Colonic mucosa (tissue), 4 donors: Measurements from ENCODE around the gene PHF12. TPM values are rescaled to one million over a fixed set of nuclear protein-coding genes. Genes with fewer than 3 reads are reported as not detected.

Experiments used
- DNase-seq: peaks from one replicate; pipeline ENCODE4 v3.0.0-alpha.2; 2020
- H3K27ac ChIP-seq: fragments of 200-600 bp; one replicate; pipeline ENCODE4 v1.8.0; 2021
- H3K27me3 ChIP-seq: fragments of 200-600 bp; one replicate; pipeline ENCODE4 v1.8.0; 2021
- H3K36me3 ChIP-seq: fragments of 200-600 bp; one replicate; pipeline ENCODE4 v1.8.0; 2021
- H3K4me1 ChIP-seq: fragments of 200-600 bp; one replicate; pipeline ENCODE4 v1.8.0; 2021; ENCODE audit warnings: mild to moderate bottlenecking
- H3K4me3 ChIP-seq: fragments of 200-600 bp; one replicate; pipeline ENCODE4 v1.8.0; 2021
- H3K9ac ChIP-seq, 2 donors: one replicate each; pipeline ENCODE4 v1.7.0; 2013; ENCODE audit warnings: control low read depth in 2 of 2, low read depth in 2 of 2, low read length in 2 of 2
- H3K9me3 ChIP-seq: fragments of 200-600 bp; one replicate; pipeline ENCODE4 v1.8.0; 2021
- CTCF ChIP-seq: fragments of 200-600 bp; IDR thresholded peaks from one replicate; pipeline ENCODE4 v1.8.0; 2022; ENCODE audit warnings: antibody characterized with exemption, mild to moderate bottlenecking
- intact Hi-C: fragments of 100-400 bp; cut with DNase I; formaldehyde crosslinking; loops from one replicate; pipeline ENCODE4 v1.14.1; 2022
- total RNA-seq, 2 donors: library from RNA; stranded (reverse); fragmentation: NEBNext Ultra II Directional in 1 of 2; extraction: Animal tissue kit (Norgen Biotek cat#: 25700) in 1 of 2; gene quantifications; one replicate each; pipeline ENCODE4 v1.2.1, GENCODE V29; 2021
- donor health status: healthy.
- donor health status: DM: no; HTN: no; CAD: no.
- donor health status: DM: no; HTN: no; CAD: no.

Gene PHF12
- total RNA-seq, 2 donors from 2014 or later: 37.7 to 42.2 TPM

- Histone ChIP-seq H3K27ac (no peak overlapping the region), H3K36me3 (no peaks in the 10 kb centered on the region), H3K27me3 (no peaks in the 10 kb centered on the region), H3K4me1 (no peaks in the 10 kb centered on the region), H3K4me3 (no peak overlapping the region), H3K9ac (no peak overlapping the region), H3K9me3 (no peaks in the 10 kb centered on the region)
- TF ChIP-seq CTCF: no peak
- DNase-seq: no peak
- intact Hi-C loops: no loop called here
Observed at GRCh38 chr17:28968914-28969295, 17.6 kb upstream of the PHF12 start.

GRCh38 chr17:28968231-28968913 lies 17.1 kb upstream of the PHF12 start:
- H3K4me1 ChIP-seq: no peaks in the 10 kb centered on the region
- H3K9ac ChIP-seq: no peak overlapping the region
- H3K27ac ChIP-seq: no peak overlapping the region
- H3K36me3 ChIP-seq: no peaks in the 10 kb centered on the region
- intact Hi-C loops: no loop called here
- TF ChIP-seq CTCF: no peak
- H3K4me3 ChIP-seq: no peak overlapping the region
- DNase-seq: no peak
- no peaks in the 10 kb centered on the region for H3K9me3 ChIP-seq
- H3K27me3 ChIP-seq: no peaks in the 10 kb centered on the region

- TF ChIP-seq CTCF: no peak
- Histone ChIP-seq H3K9me3 (no peaks in the 10 kb centered on the region), H3K36me3 (no peaks in the 10 kb centered on the region), H3K4me1 (no peaks in the 10 kb centered on the region), H3K4me3 (no peak overlapping the region), H3K27me3 (no peaks in the 10 kb centered on the region), H3K9ac (no peak overlapping the region), H3K27ac (no peak overlapping the region)
- intact Hi-C loops: loop anchor here (2.0 kb wide), 1 partner anchor 145 kb away; no protein-coding TSS in a partner anchor
- DNase-seq: no peak
Observed at GRCh38 chr17:28967221-28968135, 16.2 kb upstream of the PHF12 start.

GRCh38 chr17:28963841-28964240 lies 12.5 kb upstream of the PHF12 start:
- H3K27me3 ChIP-seq: no peaks in the 10 kb centered on the region
- DNase-seq: no peak
- no peaks in the 10 kb centered on the region for H3K4me1 ChIP-seq
- H3K9me3 ChIP-seq: no peaks in the 10 kb centered on the region
- H3K36me3 ChIP-seq: no peaks in the 10 kb centered on the region
- H3K27ac ChIP-seq: no peak overlapping the region
- no peak overlapping the region for H3K9ac ChIP-seq
- intact Hi-C loops: no loop called here
- no peak overlapping the region for H3K4me3 ChIP-seq
- no peak for TF ChIP-seq CTCF

- TF ChIP-seq CTCF: no peak
- Histone ChIP-seq H3K4me3 (no peak overlapping the region), H3K4me1 (no peaks in the 10 kb centered on the region), H3K27me3 (no peaks in the 10 kb centered on the region), H3K27ac (no peak overlapping the region), H3K9me3 (no peaks in the 10 kb centered on the region), H3K36me3 (no peaks in the 10 kb centered on the region), H3K9ac (no peak overlapping the region)
- intact Hi-C loops: no loop called here
- DNase-seq: no peak
Observed at GRCh38 chr17:28963055-28963611, 11.8 kb upstream of the PHF12 start.
